ENCODE data around the gene FAM25G.

- TF ChIP-seq CTCF (IDR thresholded peaks at IDR 0.05; ENCODE audit: extremely low read depth in 1 of 2, insufficient read depth in 1 of 2, low read depth in 1 of 2, low read length in 2 of 2): no peak
- TF ChIP-seq POLR2A (IDR thresholded peaks at IDR 0.05; ENCODE audit: low read depth, low read length): no peak
- TF ChIP-seq, protein P1, sequence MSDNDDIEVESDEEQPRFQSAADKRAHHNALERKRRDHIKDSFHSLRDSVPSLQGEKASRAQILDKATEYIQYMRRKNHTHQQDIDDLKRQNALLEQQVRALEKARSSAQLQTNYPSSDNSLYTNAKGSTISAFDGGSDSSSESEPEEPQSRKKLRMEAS (IDR thresholded peaks at IDR 0.05; ENCODE audit: insufficient read depth, insufficient read length): no peak
- TF ChIP-seq POLR2AphosphoS5 (IDR thresholded peaks at IDR 0.05; ENCODE audit: insufficient read depth, low read depth, low read length): no peak
- TF ChIP-seq MYC (IDR thresholded peaks at IDR 0.05; ENCODE audit: low read depth, low read length): no peak
- TF ChIP-seq EZH2 (IDR thresholded peaks at IDR 0.05; ENCODE audit: borderline replicate concordance, low read depth, low read length, severe bottlenecking): no peak
- TF ChIP-seq JUN (IDR thresholded peaks at IDR 0.05; ENCODE audit: borderline replicate concordance, insufficient read depth, insufficient read length, low read depth): no peak
Measured at GRCh38 chr10:47454780-47455058, 36.8 kb downstream of the FAM25G start.
